Suprapubic skin (tissue), 4 donors: Measurements from ENCODE around the gene UBL3. TPM values are rescaled to one million over a fixed set of nuclear protein-coding genes. Genes with fewer than 3 reads are reported as not detected.

Source experiments
- DNase-seq, 2 donors: peaks; one replicate each; pipeline ENCODE4 v3.0.0-alpha.2; 2019; ENCODE audit warnings: low spot score in 2 of 2
- H3K27ac ChIP-seq: fragments of 200-600 bp; sonication (generic); one replicate; pipeline ENCODE4 v1.5.1; 2019
- H3K27me3 ChIP-seq: fragments of 200-600 bp; sonication (generic); one replicate; pipeline ENCODE4 v1.5.1; 2019
- H3K36me3 ChIP-seq: fragments of 200-600 bp; sonication (generic); one replicate; pipeline ENCODE4 v1.5.1; 2019
- H3K4me1 ChIP-seq: fragments of 200-600 bp; sonication (generic); one replicate; pipeline ENCODE4 v1.5.1; 2019
- H3K4me3 ChIP-seq: fragments of 200-600 bp; sonication (generic); one replicate; pipeline ENCODE4 v1.5.1; 2019; ENCODE audit warnings: mild to moderate bottlenecking
- H3K9me3 ChIP-seq: fragments of 200-600 bp; sonication (generic); one replicate; pipeline ENCODE4 v1.5.1; 2019
- CTCF ChIP-seq, 2 donors: fragments of 200-600 bp in 1 of 2; fragments of 450-650 bp in 1 of 2; sonication (generic) in 1 of 2; IDR thresholded peaks; one replicate each; pipeline ENCODE4 v1.5.1; 2016 to 2019; ENCODE audit warnings: antibody characterized with exemption in 2 of 2, mild to moderate bottlenecking in 1 of 2, moderate library complexity in 1 of 2
- EP300 ChIP-seq: sonication (generic); formaldehyde crosslinking; IDR thresholded peaks from one replicate; pipeline ENCODE4 v1.6.1; 2017; ENCODE audit warnings: antibody characterized with exemption
- POLR2A ChIP-seq, 2 donors: fragments of 450-650 bp; IDR thresholded peaks; one replicate each; pipeline ENCODE4 v1.6.1; 2017; ENCODE audit warnings: antibody characterized with exemption in 2 of 2, mild to moderate bottlenecking in 2 of 2, moderate library complexity in 2 of 2
- POLR2AphosphoS5 ChIP-seq, 3 donors: sonication (generic); formaldehyde crosslinking; IDR thresholded peaks; one replicate each; pipeline ENCODE4 v1.6.1; 2017; ENCODE audit warnings: antibody characterized with exemption in 3 of 3
- WGBS: methylation state at CpG from one replicate; pipeline ENCODE4 v1.1.5; 2018; 5-methylcytosine and 5-hydroxymethylcytosine counted together
- total RNA-seq, 4 donors: library from RNA; depleted of rRNA; stranded (reverse); fragments of >200 nt; gene quantifications; one replicate each; pipeline ENCODE4 v1.1.0, GENCODE V29; 2016

Gene UBL3
- total RNA-seq, 4 donors from 2014 or later, result 37.7 to 66.2 (median 48.5) TPM

- Histone ChIP-seq H3K4me3 (no peak overlapping the region), H3K27ac (no peak overlapping the region), H3K27me3 (no peaks in the 10 kb centered on the region), H3K36me3 (no peaks in the 10 kb centered on the region), H3K4me1 (no peaks in the 10 kb centered on the region), H3K9me3 (no peaks in the 10 kb centered on the region)
- TF ChIP-seq EP300, result no peak
- TF ChIP-seq POLR2A (IDR thresholded peaks at IDR 0.05), result no peak
- TF ChIP-seq CTCF (IDR thresholded peaks at IDR 0.05), result no peak
- no peak for TF ChIP-seq POLR2AphosphoS5 (IDR thresholded peaks at IDR 0.05)
- 44% methylated on average over 1 of the region's 1 CpG for WGBS
- no peak for DNase-seq
Measured at GRCh38 chr13:29858231-29858630, 7.8 kb upstream of the UBL3 start.

DNA sequence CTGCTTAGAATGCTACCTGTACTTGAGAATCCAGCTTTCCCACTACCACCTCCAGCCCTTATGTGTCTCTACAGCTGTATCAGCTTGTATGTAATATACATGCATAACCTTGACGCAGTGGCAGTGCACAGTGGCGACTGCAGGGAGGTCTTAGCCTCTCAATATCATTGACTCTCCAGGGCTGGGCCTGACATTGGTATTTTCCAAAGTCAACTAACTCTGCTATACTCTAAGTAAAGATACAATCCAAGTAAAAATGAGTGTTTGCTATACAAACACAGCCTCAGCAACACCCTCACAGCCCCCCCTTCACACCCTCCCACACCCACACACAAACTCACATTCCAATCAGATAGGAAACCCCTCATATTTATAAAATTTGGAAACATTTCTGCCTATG, 6.7 kb upstream of the UBL3 start:
- Histone ChIP-seq H3K9me3 (no peaks in the 10 kb centered on the region), H3K27me3 (no peaks in the 10 kb centered on the region), H3K27ac (no peak overlapping the region), H3K4me3 (no peak overlapping the region), H3K36me3 (no peaks in the 10 kb centered on the region), H3K4me1 (peaks cover 4% of the 10 kb centered on the region)
- TF ChIP-seq CTCF (IDR thresholded peaks at IDR 0.05) (no peak), POLR2AphosphoS5 (IDR thresholded peaks at IDR 0.05) (no peak)
- 94% methylated on average over 2 of the region's 2 CpGs for WGBS
- DNase-seq, result no peak

- Histone ChIP-seq H3K9me3 (no peaks in the 10 kb centered on the region), H3K4me3 (no peak overlapping the region), H3K27me3 (no peaks in the 10 kb centered on the region), H3K36me3 (no peaks in the 10 kb centered on the region), H3K27ac (no peak overlapping the region), H3K4me1 (peaks cover 4% of the 10 kb centered on the region)
- no peak for TF ChIP-seq POLR2A (IDR thresholded peaks at IDR 0.05)
- TF ChIP-seq POLR2AphosphoS5 (IDR thresholded peaks at IDR 0.05), result no peak
- no peak for TF ChIP-seq CTCF (IDR thresholded peaks at IDR 0.05)
- no peak for TF ChIP-seq EP300
- WGBS, result 90% methylated on average over 2 of the region's 2 CpGs
- DNase-seq, result no peak
Measured at GRCh38 chr13:29856426-29856825, 6.0 kb upstream of the UBL3 start.

- Histone ChIP-seq H3K4me1 (peaks cover 7% of the 10 kb centered on the region), H3K36me3 (no peaks in the 10 kb centered on the region), H3K27ac (no peak overlapping the region), H3K27me3 (no peaks in the 10 kb centered on the region), H3K9me3 (no peaks in the 10 kb centered on the region), H3K4me3 (no peak overlapping the region)
- DNase-seq, result no peak
- 72% methylated on average over 4 of the region's 4 CpGs for WGBS
- TF ChIP-seq POLR2AphosphoS5 (IDR thresholded peaks at IDR 0.05), result no peak
- TF ChIP-seq POLR2A (IDR thresholded peaks at IDR 0.05), result no peak
- TF ChIP-seq CTCF (IDR thresholded peaks at IDR 0.05), result no peak
- no peak for TF ChIP-seq EP300
Measured at GRCh38 chr13:29855784-29856183, 5.4 kb upstream of the UBL3 start.

GRCh38 chr13:29855009-29855408, 4.6 kb upstream of the UBL3 start:
- DNase-seq, result no peak
- TF ChIP-seq CTCF (IDR thresholded peaks at IDR 0.05) (no peak), EP300 (no peak), POLR2A (IDR thresholded peaks at IDR 0.05) (no peak), POLR2AphosphoS5 (IDR thresholded peaks at IDR 0.05) (no peak)
- Histone ChIP-seq H3K9me3 (no peaks in the 10 kb centered on the region), H3K27me3 (no peaks in the 10 kb centered on the region), H3K4me3 (no peak overlapping the region), H3K4me1 (peaks cover 9% of the 10 kb centered on the region), H3K36me3 (no peaks in the 10 kb centered on the region), H3K27ac (no peak overlapping the region)
- WGBS, result 84% methylated on average over 4 of the region's 4 CpGs
